ENCODE measurements around the gene LRRC55.

The LRRC55 gene

GRCh38 chr11:57203882-57204480 is 22.2 kb downstream of the LRRC55 start:
- no peak for DNase-seq

- DNase-seq = no peak
Measured at GRCh38 chr11:57205041-57205641, 23.4 kb downstream of the LRRC55 start.

- DNase-seq = no peak
Measured at GRCh38 chr11:57207168-57207567, 25.4 kb downstream of the LRRC55 start.

GRCh38 chr11:57210781-57211180 is 29.0 kb downstream of the LRRC55 start:
- no peak for DNase-seq

- no peak for DNase-seq
Measured at GRCh38 chr11:57213342-57214097, 31.8 kb downstream of the LRRC55 start.

GRCh38 chr11:57214098-57214417 is 32.3 kb downstream of the LRRC55 start:
- no peak for DNase-seq

GRCh38 chr11:57214494-57214893 is 32.7 kb downstream of the LRRC55 start:
- DNase-seq = no peak

GRCh38 chr11:57216463-57216862 is 34.7 kb downstream of the LRRC55 start:
- no peak for DNase-seq

GRCh38 chr11:57217053-57217452 is 35.3 kb downstream of the LRRC55 start:
- no peak for DNase-seq

- no peak for DNase-seq
Measured at GRCh38 chr11:57219021-57219627, 37.4 kb downstream of the LRRC55 start.

- no peak for DNase-seq
Measured at GRCh38 chr11:57222239-57222638, 40.5 kb downstream of the LRRC55 start.

GRCh38 chr11:57223601-57224000 is 41.8 kb downstream of the LRRC55 start:
- no peak for DNase-seq

GRCh38 chr11:57224128-57224527 is 42.4 kb downstream of the LRRC55 start:
- no peak for DNase-seq

- DNase-seq = no peak
Measured at GRCh38 chr11:57224537-57224936, 42.8 kb downstream of the LRRC55 start.

GRCh38 chr11:57228600-57228999 is 46.8 kb downstream of the LRRC55 start:
- no peak for DNase-seq

- no peak for DNase-seq
Measured at GRCh38 chr11:57230316-57230715, 48.6 kb downstream of the LRRC55 start.

- no peak for DNase-seq
Measured at GRCh38 chr11:57230791-57231538, 49.2 kb downstream of the LRRC55 start.

- no peak for DNase-seq
Measured at GRCh38 chr11:57231539-57232253, 49.9 kb downstream of the LRRC55 start.

- DNase-seq = no peak
Measured at GRCh38 chr11:57233702-57234101, 51.9 kb downstream of the LRRC55 start.

GRCh38 chr11:57235761-57236703 is 54.3 kb downstream of the LRRC55 start:
- DNase-seq = no peak

GRCh38 chr11:57237204-57237681 is 55.5 kb downstream of the LRRC55 start, which contains the start of gene APLNR:
TSS of gene APLNR (minus strand) at chr11:57237250. CDS start at chr11:57237004, 246 bp downstream.
- DNase-seq = no peak
